DMS153 (cell line): ENCODE measurements around the gene KCNT1.

Experiments used
- DNase-seq: peaks from one replicate; lab custom pipeline; 2025; lab: John Stamatoyannopoulos, UW

Gene KCNT1

GRCh38 chr9:135745686-135746324 lies 43.8 kb downstream of the KCNT1 start:
- DNase-seq, result no peak

DNA sequence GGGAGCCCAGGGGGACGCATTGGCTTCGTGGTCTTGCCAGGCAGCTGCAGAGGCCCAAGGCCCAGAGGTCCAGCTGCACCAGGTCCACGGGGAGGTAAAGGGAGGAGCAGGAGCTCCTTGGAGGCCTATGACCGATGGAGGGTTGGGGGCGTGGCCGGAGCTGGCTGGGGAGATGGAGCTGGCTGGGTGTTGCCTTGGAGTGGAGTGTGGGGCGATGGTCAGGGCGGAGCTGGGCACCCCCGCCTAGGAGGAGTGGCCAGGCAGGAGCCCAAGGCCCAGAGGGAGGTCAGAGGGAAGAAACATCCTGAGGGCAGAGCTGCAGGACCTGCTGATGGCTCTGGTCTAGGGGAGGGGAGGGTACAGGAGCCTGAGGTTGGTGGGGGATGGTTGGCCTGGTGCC lies 44.6 kb downstream of the KCNT1 start:
- no peak for DNase-seq

- DNase-seq, result no peak
These were observed 45.3 kb downstream of the KCNT1 start for GRCh38 chr9:135747311-135747710.

- DNase-seq, result no peak
These were observed 46.7 kb downstream of the KCNT1 start for GRCh38 chr9:135748676-135749075.

- DNase-seq, result no peak
These were observed 47.4 kb downstream of the KCNT1 start for GRCh38 chr9:135749171-135750045.

GRCh38 chr9:135750786-135751185 lies 48.8 kb downstream of the KCNT1 start:
- no peak for DNase-seq

- DNase-seq, result no peak
These were observed 49.5 kb downstream of the KCNT1 start for GRCh38 chr9:135751501-135751900.

- DNase-seq, result no peak
These were observed 50.6 kb downstream of the KCNT1 start for GRCh38 chr9:135752281-135753204.

GRCh38 chr9:135753391-135754105 lies 51.6 kb downstream of the KCNT1 start:
- no peak for DNase-seq

- DNase-seq, result no peak
These were observed 54.6 kb downstream of the KCNT1 start for GRCh38 chr9:135756576-135756975.

GRCh38 chr9:135757356-135757755 lies 55.4 kb downstream of the KCNT1 start:
- DNase-seq, result no peak

DNA sequence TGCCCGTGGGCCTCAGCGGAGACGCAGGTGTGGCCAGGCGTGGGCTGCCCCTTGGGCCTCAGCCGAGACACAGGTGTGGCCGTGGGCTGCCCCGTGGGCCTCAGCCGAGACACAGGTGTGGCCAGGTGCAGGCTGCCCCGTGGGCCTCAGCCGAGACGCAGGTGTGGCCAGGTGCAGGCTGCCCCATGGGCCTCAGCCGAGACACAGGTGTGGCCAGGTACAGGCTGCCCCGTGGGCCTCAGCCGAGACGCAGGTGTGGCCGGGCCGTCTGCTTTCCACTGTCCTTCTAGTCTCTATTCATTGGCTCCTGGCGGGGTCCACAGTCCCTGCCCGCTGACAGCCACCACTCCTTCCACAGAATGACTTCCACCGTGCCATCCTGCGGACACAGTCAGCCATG lies 56.1 kb downstream of the KCNT1 start:
- no peak for DNase-seq

GRCh38 chr9:135758870-135759269 lies 56.9 kb downstream of the KCNT1 start:
- no peak for DNase-seq

DNA sequence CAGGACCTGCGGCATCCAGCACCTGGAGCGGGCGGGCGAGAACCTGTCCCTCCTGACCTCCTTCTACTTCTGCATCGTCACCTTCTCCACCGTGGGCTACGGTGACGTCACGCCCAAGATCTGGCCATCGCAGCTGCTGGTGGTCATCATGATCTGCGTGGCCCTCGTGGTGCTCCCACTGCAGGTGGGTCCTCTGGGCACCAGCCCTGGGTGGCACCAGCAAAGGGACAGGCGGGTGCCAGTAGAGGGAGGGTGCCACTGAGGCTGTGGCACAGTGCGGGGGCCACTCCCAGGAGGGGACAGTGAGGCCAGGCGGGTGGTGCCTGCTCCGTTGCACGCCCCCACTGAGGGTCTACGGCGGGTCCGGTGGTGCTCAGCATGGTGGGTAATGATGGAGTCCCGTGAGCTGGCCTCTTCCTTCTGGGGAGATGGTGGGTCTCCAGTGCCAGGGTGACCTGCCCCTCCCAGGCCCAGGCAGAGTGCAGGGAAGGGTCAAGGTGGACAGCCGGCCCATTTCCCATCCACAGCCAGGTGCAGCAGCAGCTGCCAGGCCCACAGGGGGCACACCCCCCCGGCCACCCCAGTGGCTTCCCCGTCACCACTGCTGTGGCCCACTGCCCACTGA lies 57.8 kb downstream of the KCNT1 start:
- no peak for DNase-seq

DNA sequence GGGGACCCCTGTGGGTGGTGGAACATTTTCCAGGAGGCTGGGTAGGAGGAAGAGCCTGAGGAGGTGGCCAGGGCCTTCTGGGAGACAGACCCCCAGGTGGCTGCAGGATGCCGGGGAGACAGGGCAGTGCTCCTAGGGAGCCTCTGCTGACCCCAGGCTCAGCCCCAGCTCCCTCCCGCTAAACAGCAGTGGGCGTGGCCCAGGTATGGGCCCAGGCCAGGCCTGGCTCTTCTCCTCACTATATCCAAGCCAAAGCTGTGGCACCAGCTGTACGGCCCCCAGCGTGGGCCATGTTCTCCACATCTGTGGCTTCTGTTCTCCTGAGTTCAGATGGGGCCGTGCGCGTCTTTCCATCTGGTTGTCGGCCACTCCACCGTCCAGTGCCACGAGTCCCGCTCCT lies 58.5 kb downstream of the KCNT1 start:
- DNase-seq, result no peak

DNA sequence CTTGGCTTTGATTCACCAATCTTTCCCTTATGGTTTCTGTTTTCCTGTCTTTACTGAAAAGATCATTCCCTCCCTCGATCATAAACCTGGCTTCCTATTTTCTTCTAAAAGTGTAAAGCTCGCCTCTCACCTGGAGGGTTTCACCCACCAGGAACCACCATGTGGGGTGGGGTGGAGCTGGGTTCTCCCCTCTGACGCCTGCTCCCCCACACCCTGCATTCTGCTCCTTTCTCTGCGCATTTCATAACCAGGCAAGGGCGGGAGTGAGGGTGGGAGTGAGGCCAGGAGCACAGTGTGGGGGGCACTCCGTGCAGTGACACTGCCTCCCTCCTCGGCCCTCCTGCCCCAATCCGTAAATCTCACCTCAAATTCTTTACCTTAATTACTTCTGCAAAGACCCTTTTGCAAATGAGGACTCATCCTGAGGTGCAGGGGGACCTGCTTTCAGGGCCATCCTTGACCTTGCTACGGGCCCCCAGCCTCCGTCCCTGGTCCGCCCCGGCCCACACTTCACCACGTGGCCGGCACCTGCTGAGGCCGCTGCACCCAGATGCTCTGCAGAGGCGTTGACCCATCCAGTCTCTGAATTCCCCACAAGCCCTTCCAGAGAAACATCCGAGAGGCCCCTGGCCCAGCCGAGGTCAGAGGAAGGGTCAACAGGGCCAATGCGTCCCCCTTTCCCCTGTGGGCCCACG lies 59.3 kb downstream of the KCNT1 start:
- DNase-seq, result no peak

DNA sequence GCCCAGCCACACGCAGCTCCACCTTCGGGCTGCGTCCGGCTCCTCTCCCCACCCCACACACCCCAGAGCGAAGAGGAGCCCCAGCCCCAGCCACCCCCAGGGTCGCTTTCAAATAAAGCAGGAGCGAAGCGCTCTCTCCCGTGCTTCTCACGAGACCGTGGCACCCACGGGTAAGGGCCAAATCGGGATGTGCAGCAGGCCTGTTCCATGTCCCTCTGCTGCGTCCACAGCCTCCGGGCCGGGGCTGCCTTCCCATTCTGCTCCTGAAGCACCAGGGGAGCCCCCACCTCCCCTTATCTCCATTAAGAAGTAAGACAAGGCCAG lies 59.8 kb downstream of the KCNT1 start:
- no peak for DNase-seq

- no peak for DNase-seq
These were observed 60.9 kb downstream of the KCNT1 start for GRCh38 chr9:135762921-135763320.

DNA sequence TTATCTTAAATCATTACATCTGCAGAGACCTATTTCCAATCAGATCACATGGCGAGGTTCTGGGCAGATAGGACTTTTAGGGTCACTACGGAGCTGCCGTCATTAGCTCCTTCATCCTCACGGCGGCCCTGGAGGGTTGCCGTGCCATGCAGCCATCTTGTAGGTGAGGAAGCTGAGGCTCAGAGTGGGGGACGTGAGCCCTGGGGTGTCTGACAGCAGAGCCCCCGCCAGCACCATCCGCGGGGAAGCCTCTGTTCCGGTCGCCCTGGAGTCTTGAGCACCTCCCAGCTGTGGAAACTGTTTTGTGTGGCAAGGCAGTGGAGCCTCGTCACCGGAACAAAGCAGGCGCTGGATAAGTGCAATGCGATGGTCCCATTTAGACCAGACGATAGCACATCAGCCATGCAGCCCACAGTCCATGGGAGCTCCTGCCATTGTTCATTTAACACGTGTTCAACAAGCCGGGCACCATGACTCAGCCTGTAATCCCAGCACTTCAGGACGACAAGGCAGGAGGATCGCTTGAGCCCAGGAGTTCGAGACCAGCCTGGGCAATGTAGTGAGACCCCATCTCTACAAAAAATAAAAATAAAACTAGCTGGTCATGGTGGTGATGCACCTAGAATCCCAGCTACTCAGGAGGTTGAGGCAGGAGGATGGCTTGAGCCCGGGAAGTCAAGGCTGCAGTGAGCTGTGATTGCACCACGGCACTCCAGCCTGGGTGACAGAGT lies 61.9 kb downstream of the KCNT1 start:
- no peak for DNase-seq

GRCh38 chr9:135764731-135765130 lies 62.7 kb downstream of the KCNT1 start:
- no peak for DNase-seq
